ENCODE data around the gene ZSCAN25. TPM values are rescaled to one million over a fixed set of nuclear protein-coding genes. Genes with fewer than 3 reads are reported as not detected.

ZSCAN25 gene
- total and polyA plus RNA-seq, 2 of the 13 experiments (the other 11 are each of a cell fraction or from before 2014, with no cell fraction given) = 12.1 to 16.8 TPM

DNA sequence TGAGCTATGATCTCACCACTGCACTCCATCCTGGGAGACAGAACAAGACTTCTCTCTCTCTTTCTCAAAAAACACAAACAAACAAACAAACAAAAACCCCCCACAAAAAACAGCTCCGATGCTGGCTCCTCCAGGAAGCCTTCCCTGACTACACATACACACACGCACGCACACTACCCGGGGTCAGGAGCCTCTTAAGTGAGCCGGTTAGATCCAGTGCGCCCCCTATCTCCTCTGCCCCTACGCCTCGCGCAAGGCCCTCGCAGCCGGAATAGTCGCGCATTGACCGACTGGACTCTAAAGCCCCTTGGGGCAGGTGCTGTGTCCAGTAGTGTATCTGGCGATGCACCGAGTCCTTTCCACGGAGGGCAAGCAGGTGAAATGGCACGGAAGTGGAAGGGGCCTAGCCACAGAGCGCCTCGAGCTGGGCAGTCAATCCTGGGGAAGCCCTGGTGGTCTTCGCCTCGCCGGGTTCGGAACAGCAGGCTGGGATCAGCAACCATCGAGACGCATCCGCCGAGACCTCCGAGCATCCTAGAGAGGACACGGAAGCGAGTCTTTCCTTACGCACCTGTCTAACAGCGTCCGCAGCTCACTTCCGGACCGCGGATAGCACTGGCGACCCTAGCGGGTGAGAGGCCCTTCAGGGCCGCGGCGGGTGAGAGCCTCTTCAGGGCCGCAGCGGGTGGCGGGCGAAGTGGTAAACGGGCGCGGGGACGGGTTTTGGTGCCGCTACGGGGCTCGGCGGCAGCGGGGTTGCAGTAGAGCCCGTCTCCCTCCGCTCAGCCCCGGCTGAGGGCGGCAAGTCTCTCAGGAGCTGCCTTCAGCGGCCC lies at the start of gene ZSCAN25 (continued):
- TF ChIP-seq FOXA1 (IDR thresholded peaks at IDR 0.05) (no peak), FOXA1 (CRISPR knock-in tag; IDR thresholded peaks at IDR 0.05) (peak; percentile 43; the same call in 1 of the 2 replicates), ZNF678 (CRISPR knock-in tag; IDR thresholded peaks at IDR 0.05) (no peak), ZBTB21 (CRISPR knock-in tag; IDR thresholded peaks at IDR 0.05) (peak; percentile 69), REL (CRISPR knock-in tag; conservative IDR thresholded peaks at IDR 0.05) (peak; percentile 85; the same call in 1 of the 2 replicates), SNAPC2 (CRISPR knock-in tag; IDR thresholded peaks at IDR 0.05) (peak; percentile 50; the same call in 1 of the 2 replicates), SAFB2 (CRISPR knock-in tag; IDR thresholded peaks at IDR 0.05; ENCODE audit: borderline replicate concordance, low read depth) (no peak; the same call in 1 of the 2 replicates), SP1 (IDR thresholded peaks at IDR 0.05) (no peak), SP1 (CRISPR knock-in tag; IDR thresholded peaks at IDR 0.05) (peak; percentile 66)
- TF ChIP-seq, protein P1, sequence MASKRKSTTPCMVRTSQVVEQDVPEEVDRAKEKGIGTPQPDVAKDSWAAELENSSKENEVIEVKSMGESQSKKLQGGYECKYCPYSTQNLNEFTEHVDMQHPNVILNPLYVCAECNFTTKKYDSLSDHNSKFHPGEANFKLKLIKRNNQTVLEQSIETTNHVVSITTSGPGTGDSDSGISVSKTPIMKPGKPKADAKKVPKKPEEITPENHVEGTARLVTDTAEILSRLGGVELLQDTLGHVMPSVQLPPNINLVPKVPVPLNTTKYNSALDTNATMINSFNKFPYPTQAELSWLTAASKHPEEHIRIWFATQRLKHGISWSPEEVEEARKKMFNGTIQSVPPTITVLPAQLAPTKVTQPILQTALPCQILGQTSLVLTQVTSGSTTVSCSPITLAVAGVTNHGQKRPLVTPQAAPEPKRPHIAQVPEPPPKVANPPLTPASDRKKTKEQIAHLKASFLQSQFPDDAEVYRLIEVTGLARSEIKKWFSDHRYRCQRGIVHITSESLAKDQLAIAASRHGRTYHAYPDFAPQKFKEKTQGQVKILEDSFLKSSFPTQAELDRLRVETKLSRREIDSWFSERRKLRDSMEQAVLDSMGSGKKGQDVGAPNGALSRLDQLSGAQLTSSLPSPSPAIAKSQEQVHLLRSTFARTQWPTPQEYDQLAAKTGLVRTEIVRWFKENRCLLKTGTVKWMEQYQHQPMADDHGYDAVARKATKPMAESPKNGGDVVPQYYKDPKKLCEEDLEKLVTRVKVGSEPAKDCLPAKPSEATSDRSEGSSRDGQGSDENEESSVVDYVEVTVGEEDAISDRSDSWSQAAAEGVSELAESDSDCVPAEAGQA (IDR thresholded peaks at IDR 0.05; ENCODE audit: low read depth) = peak; percentile 83
- TF ChIP-seq, protein P1 (CRISPR knock-in tag; IDR thresholded peaks at IDR 0.05; ENCODE audit: borderline replicate concordance) = peak; percentile 69
- TF ChIP-seq, protein P2, sequence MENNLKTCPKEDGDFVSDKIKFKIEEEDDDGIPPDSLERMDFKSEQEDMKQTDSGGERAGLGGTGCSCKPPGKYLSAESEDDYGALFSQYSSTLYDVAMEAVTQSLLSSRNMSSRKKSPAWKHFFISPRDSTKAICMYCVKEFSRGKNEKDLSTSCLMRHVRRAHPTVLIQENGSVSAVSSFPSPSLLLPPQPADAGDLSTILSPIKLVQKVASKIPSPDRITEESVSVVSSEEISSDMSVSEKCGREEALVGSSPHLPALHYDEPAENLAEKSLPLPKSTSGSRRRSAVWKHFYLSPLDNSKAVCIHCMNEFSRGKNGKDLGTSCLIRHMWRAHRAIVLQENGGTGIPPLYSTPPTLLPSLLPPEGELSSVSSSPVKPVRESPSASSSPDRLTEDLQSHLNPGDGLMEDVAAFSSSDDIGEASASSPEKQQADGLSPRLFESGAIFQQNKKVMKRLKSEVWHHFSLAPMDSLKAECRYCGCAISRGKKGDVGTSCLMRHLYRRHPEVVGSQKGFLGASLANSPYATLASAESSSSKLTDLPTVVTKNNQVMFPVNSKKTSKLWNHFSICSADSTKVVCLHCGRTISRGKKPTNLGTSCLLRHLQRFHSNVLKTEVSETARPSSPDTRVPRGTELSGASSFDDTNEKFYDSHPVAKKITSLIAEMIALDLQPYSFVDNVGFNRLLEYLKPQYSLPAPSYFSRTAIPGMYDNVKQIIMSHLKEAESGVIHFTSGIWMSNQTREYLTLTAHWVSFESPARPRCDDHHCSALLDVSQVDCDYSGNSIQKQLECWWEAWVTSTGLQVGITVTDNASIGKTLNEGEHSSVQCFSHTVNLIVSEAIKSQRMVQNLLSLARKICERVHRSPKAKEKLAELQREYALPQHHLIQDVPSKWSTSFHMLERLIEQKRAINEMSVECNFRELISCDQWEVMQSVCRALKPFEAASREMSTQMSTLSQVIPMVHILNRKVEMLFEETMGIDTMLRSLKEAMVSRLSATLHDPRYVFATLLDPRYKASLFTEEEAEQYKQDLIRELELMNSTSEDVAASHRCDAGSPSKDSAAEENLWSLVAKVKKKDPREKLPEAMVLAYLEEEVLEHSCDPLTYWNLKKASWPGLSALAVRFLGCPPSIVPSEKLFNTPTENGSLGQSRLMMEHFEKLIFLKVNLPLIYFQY (CRISPR knock-in tag; IDR thresholded peaks at IDR 0.05; ENCODE audit: borderline replicate concordance) = peak; percentile 74; the same call in 1 of the 2 replicates
- TF ChIP-seq, protein P3, sequence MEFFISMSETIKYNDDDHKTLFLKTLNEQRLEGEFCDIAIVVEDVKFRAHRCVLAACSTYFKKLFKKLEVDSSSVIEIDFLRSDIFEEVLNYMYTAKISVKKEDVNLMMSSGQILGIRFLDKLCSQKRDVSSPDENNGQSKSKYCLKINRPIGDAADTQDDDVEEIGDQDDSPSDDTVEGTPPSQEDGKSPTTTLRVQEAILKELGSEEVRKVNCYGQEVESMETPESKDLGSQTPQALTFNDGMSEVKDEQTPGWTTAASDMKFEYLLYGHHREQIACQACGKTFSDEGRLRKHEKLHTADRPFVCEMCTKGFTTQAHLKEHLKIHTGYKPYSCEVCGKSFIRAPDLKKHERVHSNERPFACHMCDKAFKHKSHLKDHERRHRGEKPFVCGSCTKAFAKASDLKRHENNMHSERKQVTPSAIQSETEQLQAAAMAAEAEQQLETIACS (CRISPR knock-in tag; IDR thresholded peaks at IDR 0.05) = no peak

Measured in HepG2 (cell line).